ENCODE data around the gene SLC35G2.
"Not testable (repeated sequence)": the region's sequence is repeated elsewhere in the genome, so short reads cannot be mapped to it uniquely, and the experiment has no call there.

The SLC35G2 gene

GRCh38 chr3:136885357-136886213, 66.7 kb downstream of the SLC35G2 start:
- H3K27me3 Mint-ChIP-seq (ENCODE audit: low read depth) = no peaks in the 10 kb centered on the region
- H3K4me3 Mint-ChIP-seq = no peak overlapping the region
- peaks cover 8% of the 10 kb centered on the region for H3K4me1 Mint-ChIP-seq
- TF ChIP-seq CTCF (IDR thresholded peaks at IDR 0.05; ENCODE audit: unreplicated experiment in 3 of 3) = no peak
- H3K27ac Mint-ChIP-seq = no peak overlapping the region
- peaks cover 43% of the 10 kb centered on the region for H3K36me3 Mint-ChIP-seq (ENCODE audit: low read depth)
- H3K9me3 Mint-ChIP-seq = peaks cover 19% of the 10 kb centered on the region

- Mint-ChIP-seq H3K9me3 (peaks cover 36% of the 10 kb centered on the region), H3K36me3 (ENCODE audit: low read depth) (peaks cover 63% of the 10 kb centered on the region), H3K4me3 (no peak overlapping the region), H3K27me3 (ENCODE audit: low read depth) (no peaks in the 10 kb centered on the region), H3K4me1 (no peaks in the 10 kb centered on the region), H3K27ac (no peak overlapping the region)
- no peak for TF ChIP-seq CTCF (IDR thresholded peaks at IDR 0.05; ENCODE audit: unreplicated experiment in 3 of 3)
Measured at GRCh38 chr3:136889947-136890346, 71.0 kb downstream of the SLC35G2 start.

GRCh38 chr3:136891934-136892855, 73.3 kb downstream of the SLC35G2 start:
- no peaks in the 10 kb centered on the region for H3K4me1 Mint-ChIP-seq
- H3K27ac Mint-ChIP-seq = no peak overlapping the region

GRCh38 chr3:136893848-136894443, 75.0 kb downstream of the SLC35G2 start:
- peaks cover 67% of the 10 kb centered on the region for H3K36me3 Mint-ChIP-seq (ENCODE audit: low read depth)
- H3K9me3 Mint-ChIP-seq = peaks cover 36% of the 10 kb centered on the region
- no peak overlapping the region for H3K4me3 Mint-ChIP-seq
- H3K27me3 Mint-ChIP-seq (ENCODE audit: low read depth) = no peaks in the 10 kb centered on the region
- H3K4me1 Mint-ChIP-seq = no peaks in the 10 kb centered on the region
- no peak overlapping the region for H3K27ac Mint-ChIP-seq
- TF ChIP-seq CTCF (IDR thresholded peaks at IDR 0.05; ENCODE audit: unreplicated experiment in 3 of 3) = no peak

More at GRCh38 chr3:136891934-136892855, 73.3 kb downstream of the SLC35G2 start:
- no peak for TF ChIP-seq CTCF (IDR thresholded peaks at IDR 0.05; ENCODE audit: unreplicated experiment in 3 of 3)
- no peaks in the 10 kb centered on the region for H3K27me3 Mint-ChIP-seq (ENCODE audit: low read depth)
- peaks cover 66% of the 10 kb centered on the region for H3K36me3 Mint-ChIP-seq (ENCODE audit: low read depth)
- H3K9me3 Mint-ChIP-seq = peaks cover 36% of the 10 kb centered on the region
- H3K4me3 Mint-ChIP-seq = no peak overlapping the region

- H3K27me3 Mint-ChIP-seq (ENCODE audit: low read depth); H3K4me3 Mint-ChIP-seq; H3K27ac Mint-ChIP-seq; H3K4me1 Mint-ChIP-seq: not testable (repeated sequence)
- Mint-ChIP-seq H3K36me3 (ENCODE audit: low read depth) (peaks cover 70% of the 10 kb centered on the region), H3K9me3 (peaks cover 48% of the 10 kb centered on the region)
Measured at GRCh38 chr3:136897171-136897570, 78.2 kb downstream of the SLC35G2 start.

- peaks cover 68% of the 10 kb centered on the region for H3K36me3 Mint-ChIP-seq (ENCODE audit: low read depth)
- no peaks in the 10 kb centered on the region for H3K4me1 Mint-ChIP-seq
- peaks cover 50% of the 10 kb centered on the region for H3K9me3 Mint-ChIP-seq
- no peak overlapping the region for H3K27ac Mint-ChIP-seq
- TF ChIP-seq CTCF (IDR thresholded peaks at IDR 0.05; ENCODE audit: unreplicated experiment in 3 of 3) = no peak
- no peak overlapping the region for H3K4me3 Mint-ChIP-seq
- no peaks in the 10 kb centered on the region for H3K27me3 Mint-ChIP-seq (ENCODE audit: low read depth)
Measured at GRCh38 chr3:136898549-136898948, 79.6 kb downstream of the SLC35G2 start.

All from nephron (organoid).